Smooth muscle cell (in vitro differentiated cells): ENCODE data around the gene TMBIM1. TPM values are rescaled to one million over a fixed set of nuclear protein-coding genes. Genes with fewer than 3 reads are reported as not detected.

ENCODE experiments used
- DNase-seq: peaks from one replicate; lab custom pipeline; 2025; ENCODE audit not compliant: unreplicated experiment; lab: John Stamatoyannopoulos, UW
- H2AFZ ChIP-seq: fragments of 200-600 bp; sonication (generic); 2 replicates; pipeline ENCODE4 v1.6.0; 2016; ENCODE audit warnings: antibody characterized with exemption, low read depth, mild to moderate bottlenecking
- H3F3A ChIP-seq: fragments of 200-600 bp; sonication (generic); 2 replicates; pipeline ENCODE4 v1.6.0; 2017; ENCODE audit warnings: antibody characterized with exemption, low read depth
- H3K27ac ChIP-seq: fragments of 200-600 bp; sonication (generic); 2 replicates; pipeline ENCODE4 v1.5.1; 2016; ENCODE audit warnings: low read depth, mild to moderate bottlenecking
- H3K27me3 ChIP-seq: fragments of 200-600 bp; sonication (generic); 2 replicates; pipeline ENCODE4 v1.6.1; 2016; ENCODE audit warnings: low read depth, mild to moderate bottlenecking
- H3K36me3 ChIP-seq: fragments of 200-600 bp; sonication (generic); 2 replicates; pipeline ENCODE4 v1.5.1; 2016; ENCODE audit warnings: low read depth
- H3K4me1 ChIP-seq: fragments of 200-600 bp; sonication (generic); 2 replicates; pipeline ENCODE4 v1.5.1; 2016; ENCODE audit warnings: low read depth
- H3K4me2 ChIP-seq: fragments of 200-600 bp; sonication (generic); 2 replicates; pipeline ENCODE4 v1.6.0; 2016; ENCODE audit warnings: mild to moderate bottlenecking
- H3K4me3 ChIP-seq: fragments of 200-600 bp; sonication (generic); 2 replicates; pipeline ENCODE4 v1.5.1; 2016; ENCODE audit warnings: mild to moderate bottlenecking
- H3K79me2 ChIP-seq: fragments of 200-600 bp; sonication (generic); 2 replicates; pipeline ENCODE4 v1.6.0; 2016; ENCODE audit warnings: low read depth, mild to moderate bottlenecking
- H3K9ac ChIP-seq: fragments of 200-600 bp; sonication (generic); 2 replicates; pipeline ENCODE4 v1.6.0; 2016; ENCODE audit warnings: low read depth
- H3K9me3 ChIP-seq: fragments of 200-600 bp; sonication (generic); replicated peaks from 2 replicates; pipeline ENCODE4 v1.5.1; 2016; ENCODE audit warnings: low read depth
- H4K20me1 ChIP-seq: fragments of 200-600 bp; sonication (generic); 2 replicates; pipeline ENCODE4 v1.6.0; 2016; ENCODE audit warnings: low read depth
- WGBS: methylation state at CpG from one replicate; pipeline ENCODE4 v1.1.7; 2016; ENCODE audit warnings: low lambda C conversion rate; 5-methylcytosine and 5-hydroxymethylcytosine counted together
- polyA plus RNA-seq: library from polyadenylated mRNA; unstranded; fragments of >200 nt; fragmentation: Nextera tagmentation; extraction: Ambion mirVana; gene quantifications from 2 replicates; pipeline ENCODE4 v1.2.1, GENCODE V29; 2016
- total RNA-seq: library from RNA; depleted of rRNA; stranded (reverse); fragments of >200 nt; gene quantifications from 2 replicates; pipeline ENCODE4 v1.2.3, GENCODE V29; 2014
- TF ChIP-seq, protein P1 (sequence below): fragments of 200-600 bp; sonication (generic); IDR thresholded peaks from 2 replicates; pipeline ENCODE4 v1.5.1; 2017; ENCODE audit warnings: borderline replicate concordance, mild to moderate bottlenecking, antibody characterized with exemption; ENCODE audit not compliant: insufficient read depth, poor library complexity, severe bottlenecking

Gene TMBIM1
- total and polyA plus RNA-seq, 2 experiments from 2014 or later: 109 to 121 TPM

- no peaks in the 10 kb centered on the region for H3K27me3 ChIP-seq
- H3K79me2 ChIP-seq: peaks cover 42% of the 10 kb centered on the region
- no peaks in the 10 kb centered on the region for H3K9me3 ChIP-seq
- H3K36me3 ChIP-seq: no peaks in the 10 kb centered on the region
- no peak overlapping the region for H3K9ac ChIP-seq
- DNase-seq: no peak
- 69% methylated on average over 5 of the region's 5 CpGs for WGBS
- H4K20me1 ChIP-seq: no peaks in the 10 kb centered on the region
- no peak overlapping the region for H2AFZ ChIP-seq
- peaks cover 12% of the 10 kb centered on the region for H3F3A ChIP-seq
- peaks cover 30% of the 10 kb centered on the region for H3K4me1 ChIP-seq
- no peak overlapping the region for H3K4me3 ChIP-seq
- peak overlapping the region; percentile 100 for H3K27ac ChIP-seq
- TF ChIP-seq, protein P1, sequence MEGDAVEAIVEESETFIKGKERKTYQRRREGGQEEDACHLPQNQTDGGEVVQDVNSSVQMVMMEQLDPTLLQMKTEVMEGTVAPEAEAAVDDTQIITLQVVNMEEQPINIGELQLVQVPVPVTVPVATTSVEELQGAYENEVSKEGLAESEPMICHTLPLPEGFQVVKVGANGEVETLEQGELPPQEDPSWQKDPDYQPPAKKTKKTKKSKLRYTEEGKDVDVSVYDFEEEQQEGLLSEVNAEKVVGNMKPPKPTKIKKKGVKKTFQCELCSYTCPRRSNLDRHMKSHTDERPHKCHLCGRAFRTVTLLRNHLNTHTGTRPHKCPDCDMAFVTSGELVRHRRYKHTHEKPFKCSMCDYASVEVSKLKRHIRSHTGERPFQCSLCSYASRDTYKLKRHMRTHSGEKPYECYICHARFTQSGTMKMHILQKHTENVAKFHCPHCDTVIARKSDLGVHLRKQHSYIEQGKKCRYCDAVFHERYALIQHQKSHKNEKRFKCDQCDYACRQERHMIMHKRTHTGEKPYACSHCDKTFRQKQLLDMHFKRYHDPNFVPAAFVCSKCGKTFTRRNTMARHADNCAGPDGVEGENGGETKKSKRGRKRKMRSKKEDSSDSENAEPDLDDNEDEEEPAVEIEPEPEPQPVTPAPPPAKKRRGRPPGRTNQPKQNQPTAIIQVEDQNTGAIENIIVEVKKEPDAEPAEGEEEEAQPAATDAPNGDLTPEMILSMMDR: no peak
- H3K4me2 ChIP-seq: no peak overlapping the region
Measured at GRCh38 chr2:218293715-218294429, 1.6 kb upstream of the TMBIM1 start.

- peak overlapping the region; percentile 73 for H3K9ac ChIP-seq
- H3K36me3 ChIP-seq: no peaks in the 10 kb centered on the region
- H3K9me3 ChIP-seq: no peaks in the 10 kb centered on the region
- H2AFZ ChIP-seq: no peak overlapping the region
- peak overlapping the region; percentile 94 for H3K4me2 ChIP-seq
- H3K79me2 ChIP-seq: peaks cover 58% of the 10 kb centered on the region
- TF ChIP-seq, protein P1: no peak
- peaks cover 37% of the 10 kb centered on the region for H3K4me1 ChIP-seq
- peak overlapping the region; percentile 100 for H3K27ac ChIP-seq
- no peaks in the 10 kb centered on the region for H4K20me1 ChIP-seq
- DNase-seq: no peak
- H3F3A ChIP-seq: peaks cover 29% of the 10 kb centered on the region
- H3K4me3 ChIP-seq: peak overlapping the region; percentile 64
- WGBS: 56% methylated on average over 12 of the region's 12 CpGs
- H3K27me3 ChIP-seq: no peaks in the 10 kb centered on the region
Measured at GRCh38 chr2:218291318-218292047, 820 bp downstream of the TMBIM1 start.

GRCh38 chr2:218290316-218291261 lies 1.7 kb downstream of the TMBIM1 start:
- H3K79me2 ChIP-seq: peaks cover 66% of the 10 kb centered on the region
- peak overlapping the region; percentile 73 for H3K9ac ChIP-seq
- H3F3A ChIP-seq: peaks cover 38% of the 10 kb centered on the region
- no peaks in the 10 kb centered on the region for H4K20me1 ChIP-seq
- no peaks in the 10 kb centered on the region for H3K36me3 ChIP-seq
- TF ChIP-seq, protein P1: no peak
- H3K4me1 ChIP-seq: peaks cover 46% of the 10 kb centered on the region
- no peak for DNase-seq
- H3K4me2 ChIP-seq: peak overlapping the region; percentile 94
- no peak overlapping the region for H2AFZ ChIP-seq
- peak overlapping the region; percentile 100 for H3K27ac ChIP-seq
- no peaks in the 10 kb centered on the region for H3K9me3 ChIP-seq
- WGBS: 75% methylated on average over 12 of the region's 12 CpGs
- no peaks in the 10 kb centered on the region for H3K27me3 ChIP-seq
- H3K4me3 ChIP-seq: peak overlapping the region; percentile 64
